HAP-1 (cell line): ENCODE measurements around the gene MISP3.

Experiments
- DNase-seq, 2 experiments: peaks; one replicate each; pipeline ENCODE4 v3.0.0-alpha.2; 2016 to 2020; ENCODE audit warnings: low spot score in 2 of 2
- H3K27me3 ChIP-seq: fragments of 250-450 bp; sonication (Bioruptor Pico); 2 replicates; pipeline ENCODE4 v1.5.1; 2020; ENCODE audit warnings: low read depth, mild to moderate bottlenecking, moderate library complexity
- H3K36me3 ChIP-seq: fragments of 250-450 bp; sonication (Bioruptor Pico); replicated peaks from 2 replicates; pipeline ENCODE4 v1.5.1; 2020; ENCODE audit warnings: mild to moderate bottlenecking
- H3K4me1 ChIP-seq: fragments of 250-450 bp; sonication (Bioruptor Pico); 2 replicates; pipeline ENCODE4 v1.5.1; 2020; ENCODE audit warnings: mild to moderate bottlenecking
- H3K4me3 ChIP-seq: fragments of 250-450 bp; sonication (Bioruptor Pico); 2 replicates; pipeline ENCODE4 v1.5.1; 2020; ENCODE audit warnings: mild to moderate bottlenecking, moderate library complexity
- H3K9me3 ChIP-seq: fragments of 250-450 bp; sonication (Bioruptor Pico); 2 replicates; pipeline ENCODE4 v1.5.1; 2020; ENCODE audit warnings: mild to moderate bottlenecking, moderate library complexity
- in situ Hi-C: fragments of 300-500 bp; cut with MboI; formaldehyde crosslinking; loops from 3 replicates; pipeline ENCODE4 v1.14.3; 2020; ENCODE audit warnings: low sequenced_read_pairs, inconsistent platforms, mixed read lengths

MISP3 gene

GRCh38 chr19:14107581-14108461, 35.2 kb downstream of the MISP3 start:
- Histone ChIP-seq H3K27me3 (no peaks in the 10 kb centered on the region), H3K36me3 (peaks cover 4% of the 10 kb centered on the region; the same call in 1 of the 2 replicates), H3K9me3 (no peaks in the 10 kb centered on the region), H3K4me3 (no peak overlapping the region), H3K4me1 (no peaks in the 10 kb centered on the region)
- in situ Hi-C loops, result no loop called here
- no peak for DNase-seq

GRCh38 chr19:14110650-14111049, 38.1 kb downstream of the MISP3 start:
- in situ Hi-C loops, result no loop called here
- peaks cover 2% of the 10 kb centered on the region; the same call in 1 of the 2 replicates for H3K36me3 ChIP-seq
- H3K4me1 ChIP-seq, result no peaks in the 10 kb centered on the region; the same call in 1 of the 2 replicates

GRCh38 chr19:14111486-14111885, 38.9 kb downstream of the MISP3 start:
- in situ Hi-C loops, result no loop called here
- Histone ChIP-seq H3K36me3 (no peaks in the 10 kb centered on the region; the same call in 1 of the 2 replicates), H3K4me1 (peaks cover 4% of the 10 kb centered on the region), H3K4me3 (no peak overlapping the region), H3K9me3 (no peaks in the 10 kb centered on the region), H3K27me3 (no peaks in the 10 kb centered on the region)
- no peak for DNase-seq

More at GRCh38 chr19:14110650-14111049, 38.1 kb downstream of the MISP3 start:
- H3K9me3 ChIP-seq, result no peaks in the 10 kb centered on the region
- DNase-seq, result no peak
- H3K4me3 ChIP-seq, result no peak overlapping the region
- no peaks in the 10 kb centered on the region for H3K27me3 ChIP-seq

GRCh38 chr19:14112051-14112808, 39.6 kb downstream of the MISP3 start:
- Histone ChIP-seq H3K27me3 (no peaks in the 10 kb centered on the region), H3K36me3 (no peaks in the 10 kb centered on the region), H3K4me3 (no peak overlapping the region), H3K4me1 (peaks cover 6% of the 10 kb centered on the region), H3K9me3 (no peaks in the 10 kb centered on the region)
- in situ Hi-C loops, result no loop called here
- no peak for DNase-seq

- no peaks in the 10 kb centered on the region for H3K27me3 ChIP-seq
- H3K4me3 ChIP-seq, result no peak overlapping the region
- peaks cover 6% of the 10 kb centered on the region for H3K4me1 ChIP-seq
- no peaks in the 10 kb centered on the region for H3K9me3 ChIP-seq
- H3K36me3 ChIP-seq, result no peaks in the 10 kb centered on the region
- in situ Hi-C loops, result no loop called here
- no peak for DNase-seq
Observed at GRCh38 chr19:14112809-14113385, 40.3 kb downstream of the MISP3 start.

- DNase-seq, result peak in 1 of 2 experiments; percentile 49
- Histone ChIP-seq H3K27me3 (no peaks in the 10 kb centered on the region), H3K36me3 (peaks cover 4% of the 10 kb centered on the region; the same call in 1 of the 2 replicates), H3K9me3 (no peaks in the 10 kb centered on the region), H3K4me3 (no peak overlapping the region), H3K4me1 (peaks cover 12% of the 10 kb centered on the region)
- in situ Hi-C loops, result no loop called here
Observed at GRCh38 chr19:14113762-14114414, 41.3 kb downstream of the MISP3 start.

GRCh38 chr19:14114439-14114838, 41.9 kb downstream of the MISP3 start:
- in situ Hi-C loops, result no loop called here
- H3K4me3 ChIP-seq, result no peak overlapping the region
- peaks cover 4% of the 10 kb centered on the region for H3K36me3 ChIP-seq
- no peaks in the 10 kb centered on the region for H3K9me3 ChIP-seq
- no peaks in the 10 kb centered on the region for H3K27me3 ChIP-seq
- DNase-seq, result no peak
- peaks cover 12% of the 10 kb centered on the region for H3K4me1 ChIP-seq

- H3K9me3 ChIP-seq, result no peaks in the 10 kb centered on the region
- peak in 1 of 2 experiments; percentile 56 for DNase-seq
- no peaks in the 10 kb centered on the region for H3K27me3 ChIP-seq
- H3K4me1 ChIP-seq, result peaks cover 12% of the 10 kb centered on the region
- no peak overlapping the region for H3K4me3 ChIP-seq
- peaks cover 8% of the 10 kb centered on the region for H3K36me3 ChIP-seq
- in situ Hi-C loops, result no loop called here
Observed at GRCh38 chr19:14114854-14115253, 42.3 kb downstream of the MISP3 start.

- in situ Hi-C loops, result no loop called here
Observed at GRCh38 chr19:14115756-14116155, 43.2 kb downstream of the MISP3 start.

GRCh38 chr19:14116525-14116917, 43.9 kb downstream of the MISP3 start:
- Histone ChIP-seq H3K4me3 (peak overlapping the region; percentile 74), H3K27me3 (no peaks in the 10 kb centered on the region), H3K4me1 (peaks cover 12% of the 10 kb centered on the region), H3K36me3 (peaks cover 19% of the 10 kb centered on the region), H3K9me3 (no peaks in the 10 kb centered on the region)
- DNase-seq, result no peak
- in situ Hi-C loops, result no loop called here

More at GRCh38 chr19:14115756-14116155, 43.2 kb downstream of the MISP3 start:
- DNase-seq, result no peak
- Histone ChIP-seq H3K9me3 (no peaks in the 10 kb centered on the region), H3K4me3 (no peak overlapping the region), H3K27me3 (no peaks in the 10 kb centered on the region), H3K4me1 (peaks cover 12% of the 10 kb centered on the region), H3K36me3 (peaks cover 15% of the 10 kb centered on the region)

- H3K36me3 ChIP-seq, result peaks cover 19% of the 10 kb centered on the region
- H3K9me3 ChIP-seq, result no peaks in the 10 kb centered on the region
- H3K27me3 ChIP-seq, result no peaks in the 10 kb centered on the region
- DNase-seq, result peak in 1 of 2 experiments; percentile 32
- in situ Hi-C loops, result no loop called here
- peaks cover 12% of the 10 kb centered on the region for H3K4me1 ChIP-seq
- peak overlapping the region; percentile 74 for H3K4me3 ChIP-seq
Observed at GRCh38 chr19:14116918-14117578, 44.5 kb downstream of the MISP3 start.

- H3K27me3 ChIP-seq, result no peaks in the 10 kb centered on the region
- DNase-seq, result peak; percentile 97 to 98
- peaks cover 20% of the 10 kb centered on the region for H3K36me3 ChIP-seq
- H3K9me3 ChIP-seq, result no peaks in the 10 kb centered on the region
- peak within 1 kb of the TSS; percentile 74 for H3K4me3 ChIP-seq
- H3K4me1 ChIP-seq, result peaks cover 12% of the 10 kb centered on the region
- in situ Hi-C loops, result no loop called here
Observed at GRCh38 chr19:14117668-14118164, 45.1 kb downstream of the MISP3 start, which contains the start of gene PRKACA. PRKACA (minus strand) TSS chr19:14117762; CDS start chr19:14117547, 215 bp downstream.
